PC-9 (cell line): ENCODE measurements around the gene ACACB. TPM values are rescaled to one million over a fixed set of nuclear protein-coding genes. Genes with fewer than 3 reads are reported as not detected.

Source experiments
- BruUV-seq: library from RNA; stranded (reverse); fragments of 400-500 nt; replicated peaks from 2 replicates; lab custom pipeline; 2021; lab: Mats Ljungman, UMichigan
- CTCF ChIA-PET: fragments of 300-600 bp; sonication (Branson Sonifier 250); formaldehyde crosslinking; loops from one replicate; lab custom pipeline; 2022; ENCODE audit warnings: antibody characterized with exemption; lab: Charles Lee
- POLR2A ChIA-PET: fragments of 300-600 bp; sonication (Branson Sonifier 250); formaldehyde crosslinking; loops from one replicate; lab custom pipeline; 2022; ENCODE audit warnings: antibody characterized with exemption; ENCODE audit not compliant: unreplicated experiment; lab: Charles Lee
- DNase-seq, 2 experiments: peaks; one replicate each; pipeline versions ENCODE4 v3.0.0 to v3.0.0-alpha.2; 2015 to 2022; ENCODE audit warnings: mixed read lengths in 1 of 2
- H2AFZ ChIP-seq: fragments of 200-600 bp; sonication (generic); 2 replicates; pipeline ENCODE4 v1.8.1; 2017; ENCODE audit warnings: antibody characterized with exemption
- H3F3A ChIP-seq: fragments of 200-600 bp; sonication (generic); 2 replicates; pipeline ENCODE4 v1.8.1; 2017; ENCODE audit warnings: antibody characterized with exemption, mild to moderate bottlenecking, low read depth; ENCODE audit not compliant: insufficient read depth
- H3K27ac ChIP-seq: fragments of 200-600 bp; sonication (generic); 2 replicates; pipeline ENCODE4 v1.6.1; 2016; ENCODE audit warnings: mixed run types
- H3K27me3 ChIP-seq: fragments of 200-600 bp; sonication (generic); 2 replicates; pipeline ENCODE4 v1.6.1; 2016; ENCODE audit warnings: low read depth, mixed run types; ENCODE audit not compliant: insufficient read depth
- H3K36me3 ChIP-seq: fragments of 200-600 bp; sonication (generic); 2 replicates; pipeline ENCODE4 v1.6.1; 2016; ENCODE audit warnings: low read depth, mixed run types
- H3K4me1 ChIP-seq: fragments of 200-600 bp; sonication (generic); replicated peaks from 2 replicates; pipeline ENCODE4 v1.6.1; 2016; ENCODE audit warnings: mixed run types; ENCODE audit not compliant: insufficient read depth
- H3K4me2 ChIP-seq: fragments of 200-600 bp; sonication (generic); 2 replicates; pipeline ENCODE4 v1.6.1; 2017; ENCODE audit warnings: mixed run types
- H3K4me3 ChIP-seq: fragments of 200-600 bp; sonication (generic); 2 replicates; pipeline ENCODE4 v1.6.1; 2016; ENCODE audit warnings: mixed run types
- H3K79me2 ChIP-seq: fragments of 200-600 bp; sonication (generic); 2 replicates; pipeline ENCODE4 v1.6.1; 2017; ENCODE audit warnings: low read depth, mixed run types
- H3K9me2 ChIP-seq: fragments of 200-600 bp; sonication (generic); 2 replicates; pipeline ENCODE4 v1.8.1; 2017; ENCODE audit warnings: mild to moderate bottlenecking; ENCODE audit not compliant: insufficient read depth
- H3K9me3 ChIP-seq: fragments of 200-600 bp; sonication (generic); 2 replicates; pipeline ENCODE4 v1.8.1; 2016; ENCODE audit warnings: low read depth; ENCODE audit not compliant: insufficient read depth
- H4K20me1 ChIP-seq: fragments of 200-600 bp; sonication (generic); 2 replicates; pipeline ENCODE4 v1.8.1; 2017; ENCODE audit not compliant: insufficient read depth
- EZH2 ChIP-seq: fragments of 200-600 bp; sonication (generic); IDR thresholded peaks from 2 replicates; pipeline ENCODE4 v1.8.0; 2017; ENCODE audit warnings: antibody characterized with exemption, low read depth
- intact Hi-C: fragments of 100-400 bp; cut with micrococcal nuclease; formaldehyde crosslinking; loops from one replicate; pipeline ENCODE4 v1.10.0; 2022; ENCODE audit not compliant: unreplicated experiment
- total RNA-seq: library from RNA; stranded (reverse); gene quantifications from 2 replicates; pipeline ENCODE4 v1.2.3, GENCODE V29; 2021
- TF ChIP-seq, protein P1 (sequence below): fragments of 200-600 bp; sonication (generic); conservative IDR thresholded peaks from 2 replicates; pipeline ENCODE4 v1.6.1; 2017; ENCODE audit warnings: mixed run types, antibody characterized with exemption, mild to moderate bottlenecking, moderate library complexity

ACACB gene
- total RNA-seq, 1 experiment from 2014 or later = 13.8 TPM

DNA sequence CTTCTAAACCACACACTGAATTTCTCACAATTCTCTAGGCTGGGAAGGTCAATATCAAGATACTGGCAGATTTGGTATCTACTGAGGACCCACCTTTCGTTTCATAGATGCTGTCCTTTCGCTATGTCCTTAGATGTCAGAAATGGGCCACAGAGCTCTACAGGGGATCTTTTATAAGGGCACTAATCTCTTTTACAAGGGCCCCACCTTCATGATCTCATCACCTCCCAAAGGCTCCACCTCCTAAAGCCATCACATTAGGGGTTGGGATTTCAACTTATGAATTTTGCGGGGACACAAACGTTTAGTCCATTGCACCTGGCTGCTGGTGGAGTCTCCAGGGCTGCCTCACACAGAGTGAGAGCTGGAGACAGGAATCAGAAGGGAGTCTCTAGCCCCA lies 79.9 kb downstream of the ACACB start:
- Histone ChIP-seq H3K4me3 (no peak overlapping the region), H4K20me1 (no peaks in the 10 kb centered on the region), H3K36me3 (no peaks in the 10 kb centered on the region), H2AFZ (no peak overlapping the region), H3K9me2 (no peaks in the 10 kb centered on the region), H3K4me2 (no peak overlapping the region), H3K9me3 (no peaks in the 10 kb centered on the region), H3K4me1 (peaks cover 12% of the 10 kb centered on the region), H3K79me2 (no peaks in the 10 kb centered on the region), H3K27me3 (no peaks in the 10 kb centered on the region), H3F3A (peaks cover 13% of the 10 kb centered on the region; the same call in 1 of the 2 replicates), H3K27ac (no peak overlapping the region)
- intact Hi-C loops = no loop called here
- CTCF ChIA-PET = no interaction called here
- no peak for DNase-seq
- no TSS peak for BruUV-seq
- TF ChIP-seq EZH2 = no peak
- TF ChIP-seq, protein P1, sequence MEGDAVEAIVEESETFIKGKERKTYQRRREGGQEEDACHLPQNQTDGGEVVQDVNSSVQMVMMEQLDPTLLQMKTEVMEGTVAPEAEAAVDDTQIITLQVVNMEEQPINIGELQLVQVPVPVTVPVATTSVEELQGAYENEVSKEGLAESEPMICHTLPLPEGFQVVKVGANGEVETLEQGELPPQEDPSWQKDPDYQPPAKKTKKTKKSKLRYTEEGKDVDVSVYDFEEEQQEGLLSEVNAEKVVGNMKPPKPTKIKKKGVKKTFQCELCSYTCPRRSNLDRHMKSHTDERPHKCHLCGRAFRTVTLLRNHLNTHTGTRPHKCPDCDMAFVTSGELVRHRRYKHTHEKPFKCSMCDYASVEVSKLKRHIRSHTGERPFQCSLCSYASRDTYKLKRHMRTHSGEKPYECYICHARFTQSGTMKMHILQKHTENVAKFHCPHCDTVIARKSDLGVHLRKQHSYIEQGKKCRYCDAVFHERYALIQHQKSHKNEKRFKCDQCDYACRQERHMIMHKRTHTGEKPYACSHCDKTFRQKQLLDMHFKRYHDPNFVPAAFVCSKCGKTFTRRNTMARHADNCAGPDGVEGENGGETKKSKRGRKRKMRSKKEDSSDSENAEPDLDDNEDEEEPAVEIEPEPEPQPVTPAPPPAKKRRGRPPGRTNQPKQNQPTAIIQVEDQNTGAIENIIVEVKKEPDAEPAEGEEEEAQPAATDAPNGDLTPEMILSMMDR = no peak
- POLR2A ChIA-PET = no interaction called here

DNA sequence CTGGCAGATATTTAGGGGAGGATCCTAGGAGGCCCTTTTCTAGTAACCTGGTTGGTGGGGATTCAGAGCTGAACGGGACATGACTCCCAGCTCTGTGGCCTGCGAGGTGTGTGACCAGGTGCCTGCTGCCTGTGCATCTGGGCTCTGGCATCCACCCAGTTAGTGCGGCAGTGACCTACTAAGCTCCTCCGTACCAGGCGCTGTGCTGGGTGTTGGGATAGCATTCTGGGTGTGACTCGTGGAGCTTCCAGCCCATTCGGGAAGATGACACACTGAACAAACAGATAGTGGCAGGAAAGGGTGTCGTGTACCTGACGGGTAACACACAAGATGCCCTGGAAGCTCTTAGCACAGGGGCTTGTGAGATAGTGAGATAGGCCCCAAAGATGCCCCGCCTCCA lies 80.9 kb downstream of the ACACB start:
- H2AFZ ChIP-seq = no peak overlapping the region

DNA sequence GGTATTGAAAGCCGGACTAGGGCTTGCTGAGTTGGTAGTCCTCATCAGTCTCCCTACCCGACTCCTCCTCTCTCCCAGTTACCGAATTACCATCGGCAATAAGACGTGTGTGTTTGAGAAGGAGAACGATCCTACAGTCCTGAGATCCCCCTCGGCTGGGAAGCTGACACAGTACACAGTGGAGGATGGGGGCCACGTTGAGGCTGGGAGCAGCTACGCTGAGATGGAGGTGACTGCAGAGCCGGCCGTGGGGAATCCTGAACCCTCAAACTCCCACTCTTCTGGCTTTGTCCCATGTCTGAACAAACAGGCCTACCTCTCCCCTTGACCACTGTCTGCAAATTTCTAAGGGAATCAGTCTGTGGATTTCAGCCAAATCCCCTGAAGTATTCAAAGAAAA lies 82.9 kb downstream of the ACACB start:
- Histone ChIP-seq H3F3A (no peaks in the 10 kb centered on the region), H3K4me3 (no peak overlapping the region), H3K27ac (no peak overlapping the region), H3K36me3 (no peaks in the 10 kb centered on the region), H3K9me2 (no peaks in the 10 kb centered on the region), H3K27me3 (no peaks in the 10 kb centered on the region), H3K79me2 (no peaks in the 10 kb centered on the region), H3K4me1 (no peaks in the 10 kb centered on the region), H4K20me1 (no peaks in the 10 kb centered on the region), H3K4me2 (no peak overlapping the region), H3K9me3 (no peaks in the 10 kb centered on the region), H2AFZ (no peak overlapping the region)
- no TSS peak for BruUV-seq
- no peak for DNase-seq
- ChIA-PET CTCF (no interaction called here), POLR2A (no interaction called here)
- intact Hi-C loops = no loop called here
- TF ChIP-seq, protein P1 = no peak
- no peak for TF ChIP-seq EZH2

More for the DNA sequence above, 80.9 kb downstream of the ACACB start:
- CTCF ChIA-PET = no interaction called here
- Histone ChIP-seq H3K9me3 (no peaks in the 10 kb centered on the region), H3K4me3 (no peak overlapping the region), H3K79me2 (no peaks in the 10 kb centered on the region), H3F3A (peaks cover 4% of the 10 kb centered on the region; the same call in 1 of the 2 replicates), H3K4me1 (peaks cover 6% of the 10 kb centered on the region), H3K27me3 (no peaks in the 10 kb centered on the region), H3K36me3 (no peaks in the 10 kb centered on the region), H3K27ac (no peak overlapping the region), H4K20me1 (no peaks in the 10 kb centered on the region), H3K9me2 (no peaks in the 10 kb centered on the region), H3K4me2 (no peak overlapping the region)
- POLR2A ChIA-PET = no interaction called here
- TF ChIP-seq EZH2 = no peak
- TF ChIP-seq, protein P1 = no peak
- no peak for DNase-seq
- intact Hi-C loops = no loop called here
- BruUV-seq = no TSS peak
